Measurements from ENCODE around the gene CAPN2.

DNA sequence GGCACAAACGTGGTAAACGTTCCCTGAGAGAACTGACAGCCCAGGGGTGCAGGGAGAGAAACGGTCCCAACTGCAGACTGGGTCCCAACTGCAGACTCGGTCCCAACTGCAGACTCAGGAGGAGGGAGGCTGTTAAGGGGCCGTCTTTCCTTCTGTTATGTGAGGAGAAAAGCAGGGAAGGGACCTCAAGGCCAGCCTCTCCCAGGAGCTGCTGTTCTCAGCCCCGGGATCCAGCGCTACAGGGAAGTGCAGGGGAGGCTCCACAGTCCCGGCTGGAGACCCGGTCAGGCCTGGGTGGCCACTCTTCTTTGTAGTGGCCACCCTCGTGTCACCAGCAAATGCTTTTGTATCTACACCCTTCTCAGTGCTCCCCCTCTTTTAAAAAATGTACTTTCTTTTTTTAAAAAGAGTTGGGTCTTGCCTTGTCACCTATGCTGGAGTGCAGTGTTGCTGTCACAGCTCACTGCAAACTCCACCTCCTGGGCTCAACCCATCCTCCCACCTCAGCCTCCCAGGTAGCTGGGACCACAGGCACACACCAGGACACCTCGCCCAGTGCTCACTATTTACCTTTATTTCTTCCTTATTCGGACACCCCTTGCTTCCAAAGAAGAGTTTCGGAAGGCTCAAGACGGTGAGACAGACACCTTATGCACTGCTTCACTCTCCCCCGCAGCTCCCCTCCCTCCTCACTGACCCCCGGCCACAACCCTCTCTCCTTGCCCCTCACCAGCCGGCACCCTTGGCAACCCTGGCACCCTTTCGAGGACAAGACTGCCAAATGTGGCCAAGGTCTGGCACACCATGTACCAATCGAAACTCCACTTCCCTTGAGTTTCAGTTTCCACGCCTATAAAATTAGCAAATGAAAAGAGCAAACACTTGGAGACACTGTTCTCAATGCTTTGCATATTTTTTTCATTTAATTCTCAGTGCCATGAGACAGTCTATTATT, 21.8 kb downstream of the CAPN2 start:
- TF ChIP-seq YY1 (IDR thresholded peaks at IDR 0.05; ENCODE audit: insufficient read depth, insufficient read length) (no peak), SUZ12 (IDR thresholded peaks at IDR 0.05; ENCODE audit: extremely low read depth, insufficient read depth, insufficient read length) (no peak), ZNF274 (IDR thresholded peaks at IDR 0.05; ENCODE audit: low read depth, low read length) (no peak)

Measured in NT2/D1 (cell line).